Stimulated activated CD8-positive, alpha-beta memory T cell treated with anti-CD3 and anti-CD28 coated beads, Interleukin-12 subunit alpha, Interleukin-12 subunit beta, amount 100 ng/mL, for 24 hours (primary cell): Measurements from ENCODE around the gene DLEU7.

Source experiments
- DNase-seq: peaks from one replicate; pipeline ENCODE4 v3.0.0-alpha.2; 2020; ENCODE audit errors: extremely low read depth

Gene DLEU7

DNA sequence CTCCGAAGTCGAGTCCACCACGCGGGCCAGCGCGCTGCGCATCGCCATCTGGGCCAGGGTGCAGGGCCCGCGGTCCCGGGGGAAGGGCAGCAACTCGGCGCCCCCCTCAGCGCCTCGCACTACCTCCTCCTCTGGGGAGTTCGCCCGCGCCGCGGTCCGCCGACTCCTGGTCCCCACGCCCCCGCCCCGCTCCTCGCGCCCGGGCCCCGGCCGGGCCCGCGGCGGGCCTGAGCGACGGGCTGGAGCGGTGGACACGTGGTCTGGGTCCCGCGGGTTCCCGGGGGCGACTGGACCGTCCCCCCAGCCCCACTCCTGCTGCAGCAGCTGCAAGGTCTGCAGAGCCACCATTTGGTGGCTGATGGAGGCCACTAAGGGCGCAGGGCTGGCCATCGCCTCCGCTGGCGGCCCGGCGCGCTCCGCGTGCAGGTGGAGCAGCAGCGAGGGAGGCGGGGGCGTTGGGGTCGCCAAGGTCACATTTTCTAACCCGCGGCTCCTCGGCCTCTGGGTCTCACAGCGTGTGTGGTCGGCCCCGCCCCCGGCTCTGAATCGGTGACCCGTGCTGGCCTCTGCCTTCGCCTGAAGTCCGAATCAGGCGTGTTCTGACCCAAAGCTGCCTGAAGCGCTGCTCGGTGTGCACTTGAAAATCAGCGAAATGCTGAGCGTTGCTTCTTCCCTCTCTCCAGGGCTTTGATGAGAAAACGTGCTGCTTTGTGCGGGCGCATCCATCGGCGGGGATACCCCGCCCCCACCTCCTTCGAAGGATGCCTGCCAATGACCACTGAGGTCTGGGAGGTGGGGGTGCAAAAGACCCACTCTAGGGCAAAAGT, at the start of gene DLEU7:
TSS of gene DLEU7 (minus strand) at position 436 of the 827 bp plus-strand sequence. CDS start at position 390, 46 bp downstream.
- no peak for DNase-seq

DNA sequence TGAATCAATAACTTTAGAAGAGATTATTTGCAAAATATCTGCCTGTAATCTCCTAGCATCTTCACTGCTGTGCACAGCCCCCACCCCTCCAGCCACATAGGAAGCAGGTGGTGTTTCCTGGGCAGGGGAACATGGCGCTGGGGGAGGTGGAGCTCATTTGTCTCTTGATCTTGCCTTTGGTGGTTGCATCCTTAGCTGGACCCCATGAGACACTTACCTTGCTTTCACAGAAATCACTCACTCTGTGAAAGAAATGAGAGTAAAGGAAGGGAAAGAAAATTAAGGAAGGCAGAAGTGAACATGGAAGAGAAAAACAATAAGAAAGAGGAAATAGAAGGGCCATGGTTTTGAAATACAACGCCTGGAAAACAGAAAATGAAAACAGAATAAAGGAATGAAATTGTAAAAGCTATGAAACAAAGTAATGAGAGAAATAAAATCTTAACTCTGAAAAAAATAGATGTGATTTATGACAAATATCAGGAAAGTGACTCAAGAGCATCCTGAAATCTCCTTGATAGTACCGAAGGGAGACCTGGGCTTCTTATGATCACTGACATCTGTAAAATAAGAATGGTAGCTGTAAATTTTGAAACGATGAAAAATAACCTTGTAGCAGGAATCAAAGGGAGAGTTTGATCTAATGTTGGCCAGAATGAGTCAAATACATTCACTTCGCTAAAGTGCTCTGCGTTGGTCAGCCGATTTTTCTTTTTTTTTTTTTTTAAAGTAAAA, 48.9 kb upstream of the DLEU7 start:
- DNase-seq = no peak

DNA sequence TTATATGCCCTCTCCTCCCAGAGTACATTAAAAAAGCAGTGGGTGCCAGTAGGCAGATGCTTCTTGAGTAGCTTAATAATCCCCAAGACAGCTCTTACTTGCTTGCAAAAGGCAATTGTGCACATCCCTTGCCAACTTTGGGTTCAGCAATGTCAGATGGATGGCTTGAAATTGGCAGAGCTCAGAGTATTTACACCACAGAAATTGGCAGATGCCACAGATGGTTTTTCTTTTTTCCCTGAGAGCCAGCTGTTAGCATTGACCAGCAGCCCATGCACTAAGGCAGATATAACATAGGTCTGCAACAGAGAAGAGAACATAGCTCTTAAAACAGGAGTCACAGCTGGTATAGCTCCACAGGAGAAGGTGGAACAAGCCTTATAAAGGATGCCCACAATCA, 47.7 kb upstream of the DLEU7 start:
- no peak for DNase-seq

DNA sequence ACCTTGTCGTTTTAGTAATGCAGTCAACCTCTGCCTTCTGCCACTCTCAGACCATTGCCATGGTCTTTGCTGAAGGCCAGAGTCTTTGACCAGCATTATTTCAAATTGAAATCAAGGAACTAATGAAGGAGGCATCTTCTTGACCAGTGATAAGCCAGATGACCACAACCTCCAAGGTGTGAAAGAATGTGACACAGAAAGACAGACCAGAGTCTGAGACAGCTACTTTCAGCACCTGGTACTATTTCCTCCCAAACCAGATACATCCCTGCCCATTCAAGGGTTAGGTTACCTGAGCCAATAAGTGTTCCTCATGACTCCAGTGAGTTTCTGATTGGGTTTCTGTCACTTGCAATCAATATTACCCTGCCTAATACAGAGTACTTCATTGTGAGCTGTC, 45.8 kb upstream of the DLEU7 start:
- DNase-seq = no peak

GRCh38 chr13:50888362-50888761, 44.9 kb upstream of the DLEU7 start:
- no peak for DNase-seq

GRCh38 chr13:50887151-50887550, 43.7 kb upstream of the DLEU7 start:
- DNase-seq = no peak

- no peak for DNase-seq
Measured at GRCh38 chr13:50884265-50884664, 40.8 kb upstream of the DLEU7 start.

- no peak for DNase-seq
Measured at GRCh38 chr13:50883728-50884127, 40.2 kb upstream of the DLEU7 start.

DNA sequence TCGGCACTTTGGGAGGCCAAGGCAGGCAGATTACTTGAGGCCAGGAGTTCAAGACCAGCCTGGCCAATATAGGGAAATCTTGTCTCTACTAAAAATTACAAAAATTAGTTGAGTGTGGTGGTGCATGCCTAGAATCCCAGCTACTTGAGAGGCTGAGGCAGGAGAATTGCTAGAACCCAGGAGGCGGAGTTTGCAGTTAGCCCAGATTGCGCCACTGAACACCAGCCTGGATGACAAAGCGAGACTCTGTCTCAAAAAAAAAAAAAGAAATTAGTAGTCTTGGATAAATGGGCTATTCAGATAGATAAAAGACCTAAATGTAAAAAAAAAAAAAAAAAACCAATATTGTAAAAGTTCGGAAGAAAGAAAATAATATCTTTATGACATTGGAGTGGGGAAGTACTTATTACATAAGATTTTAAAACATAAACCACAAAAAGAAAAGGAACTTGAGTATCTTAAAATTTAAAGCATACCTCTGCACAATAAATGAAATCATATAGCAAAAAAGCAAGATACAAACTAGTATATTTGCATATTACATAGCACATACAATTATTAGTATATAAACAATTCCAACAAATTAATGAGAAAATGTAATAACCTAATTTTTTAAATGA, 39.4 kb upstream of the DLEU7 start:
- DNase-seq = no peak

DNA sequence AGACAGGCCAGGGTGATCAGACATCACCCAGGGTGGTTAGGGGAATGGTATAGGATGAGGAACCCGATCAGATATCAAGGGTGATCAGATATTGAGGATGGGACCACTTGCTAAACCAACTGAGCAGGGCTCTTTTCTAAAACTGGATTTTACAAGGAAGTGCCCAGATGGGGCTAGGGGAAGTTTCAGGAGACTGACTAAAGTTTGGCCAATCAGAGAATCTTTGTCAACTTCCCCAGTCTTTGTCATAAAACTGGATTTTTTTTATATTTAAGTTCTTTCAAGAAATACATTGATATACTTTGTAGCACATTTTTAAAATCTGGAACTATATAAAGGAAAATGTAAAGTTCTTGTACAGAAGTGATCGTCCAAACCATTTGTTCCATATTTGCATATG, 30.5 kb upstream of the DLEU7 start:
- DNase-seq = no peak

DNA sequence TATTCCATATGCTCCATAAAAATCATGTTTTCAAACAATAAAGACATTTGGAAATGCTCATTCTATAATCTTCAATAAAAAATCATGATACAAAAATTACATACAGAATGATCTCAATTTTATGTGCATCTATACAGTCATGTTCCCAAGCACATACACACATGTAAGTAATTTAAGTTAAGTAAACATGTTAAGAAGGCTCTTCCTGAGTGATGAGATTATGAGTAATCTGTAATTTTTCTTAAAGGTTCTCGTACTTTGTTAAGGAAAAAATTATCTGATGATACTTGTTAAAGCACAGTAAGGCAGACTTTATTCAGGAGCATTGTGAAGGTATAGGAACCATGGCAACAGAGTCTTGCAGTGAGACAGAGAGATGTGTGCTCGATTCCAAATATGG, 30.0 kb upstream of the DLEU7 start:
- no peak for DNase-seq

- no peak for DNase-seq
Measured at GRCh38 chr13:50871405-50871804, 27.9 kb upstream of the DLEU7 start.

DNA sequence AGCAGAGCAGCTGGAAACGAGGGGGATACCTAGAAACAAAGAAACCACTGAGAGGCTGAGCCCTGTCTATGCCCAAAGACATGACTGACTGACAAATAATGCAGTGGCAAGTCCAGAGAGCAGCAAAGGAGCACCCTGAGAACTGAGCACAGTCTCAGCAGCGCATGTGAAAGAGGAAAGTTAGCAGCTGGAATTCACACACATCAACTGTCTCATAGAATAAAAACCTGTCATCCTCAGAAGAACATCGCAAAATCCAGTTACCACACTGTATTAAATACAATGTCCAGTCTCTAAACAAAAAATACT, 24.1 kb upstream of the DLEU7 start:
- no peak for DNase-seq

DNA sequence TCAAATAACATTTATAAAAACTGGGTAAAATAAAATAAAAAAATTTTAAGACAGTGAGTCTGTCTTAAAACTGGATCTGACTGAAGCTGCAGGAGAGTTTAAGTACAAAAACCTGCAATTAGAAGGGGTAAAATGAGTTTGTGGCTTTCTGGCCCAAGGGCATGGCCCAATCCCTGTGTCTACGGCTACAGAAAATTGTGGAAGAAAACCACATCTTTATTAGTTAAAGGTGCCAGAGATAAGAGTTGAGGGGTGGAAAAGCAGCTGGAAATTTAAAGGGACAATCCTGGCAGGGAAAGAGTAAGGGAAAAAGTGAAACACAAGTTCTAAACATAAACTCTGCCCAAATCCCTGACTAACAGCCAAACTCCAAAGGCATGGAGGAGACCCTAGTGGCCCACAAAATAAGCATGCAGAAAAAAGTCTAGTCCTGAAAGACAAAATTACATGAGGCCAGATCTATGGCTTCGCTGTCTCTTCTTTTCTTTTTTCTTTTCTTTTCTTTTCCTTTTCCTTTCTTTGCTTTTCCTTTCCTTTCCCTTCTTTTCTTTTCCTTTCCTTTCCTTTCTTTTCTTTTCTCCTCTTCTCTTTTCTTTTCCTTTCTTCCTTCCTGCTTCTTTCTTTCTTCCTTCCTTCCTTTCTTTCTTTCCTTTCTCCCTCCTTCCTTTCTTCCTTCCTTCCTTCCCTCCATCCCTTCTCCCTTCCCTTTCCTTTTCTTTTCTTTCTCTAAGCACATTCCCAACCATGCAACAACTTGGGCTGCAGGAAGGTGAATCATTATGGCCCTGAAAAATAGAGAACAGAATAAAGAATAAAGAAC, 23.5 kb upstream of the DLEU7 start:
- no peak for DNase-seq

GRCh38 chr13:50864492-50864891, 21.0 kb upstream of the DLEU7 start:
- no peak for DNase-seq

DNA sequence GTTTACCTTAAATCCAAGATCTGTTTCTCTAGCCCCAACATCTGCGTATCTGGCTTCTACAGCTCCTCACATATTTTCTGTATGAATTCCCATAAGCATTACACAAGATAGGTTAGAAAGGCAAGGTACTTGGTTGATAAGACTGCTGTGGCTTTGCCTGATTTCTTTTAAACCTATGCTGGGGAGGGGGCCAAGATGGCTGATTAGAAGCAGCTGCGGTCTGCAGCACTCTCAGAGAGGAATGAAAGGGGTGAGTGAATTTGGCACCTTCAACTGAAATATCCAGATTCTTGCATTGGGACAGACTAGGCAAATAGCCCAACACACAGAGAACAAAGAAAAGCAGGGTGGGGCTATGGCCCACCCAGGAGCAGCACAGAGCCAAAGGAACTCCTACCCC, 12.2 kb upstream of the DLEU7 start:
- DNase-seq = no peak

DNA sequence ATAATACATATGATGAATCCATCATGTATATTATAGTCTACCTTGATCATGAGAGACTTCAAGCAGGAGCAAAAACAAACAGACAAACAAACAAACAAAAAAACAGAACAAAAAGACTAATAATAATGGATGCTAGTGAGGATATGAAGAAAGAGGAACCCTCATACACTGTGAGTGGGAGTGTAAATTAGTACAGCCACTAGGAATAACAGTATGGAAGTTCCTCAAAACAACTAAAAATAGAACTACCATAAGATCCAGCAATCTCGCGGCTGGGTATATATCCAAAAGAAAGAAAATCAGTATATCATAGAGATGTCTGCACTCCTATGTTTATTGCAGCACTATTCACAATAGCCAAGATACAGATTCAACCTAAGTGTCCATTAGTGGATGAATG, 7.0 kb upstream of the DLEU7 start:
- no peak for DNase-seq

DNA sequence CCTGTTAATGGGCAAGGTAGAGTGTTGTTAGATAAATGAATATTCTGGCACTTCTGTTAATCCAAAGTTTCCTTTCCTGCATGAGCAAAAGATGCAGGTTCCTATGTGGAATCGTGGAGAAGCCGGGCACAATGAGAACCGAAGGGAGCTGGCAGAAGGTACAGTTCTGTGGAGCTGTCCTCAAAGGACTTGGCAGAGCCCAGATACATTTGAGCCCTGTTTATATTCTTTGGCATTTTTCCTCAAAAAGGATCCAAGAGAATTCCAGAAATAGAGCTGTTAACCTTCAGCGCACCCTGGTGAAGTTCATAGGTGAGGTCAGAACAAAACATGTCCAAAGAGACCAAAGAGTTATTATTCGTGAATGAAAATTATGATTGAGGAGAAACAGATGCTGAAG, 4.0 kb upstream of the DLEU7 start:
- no peak for DNase-seq

DNA sequence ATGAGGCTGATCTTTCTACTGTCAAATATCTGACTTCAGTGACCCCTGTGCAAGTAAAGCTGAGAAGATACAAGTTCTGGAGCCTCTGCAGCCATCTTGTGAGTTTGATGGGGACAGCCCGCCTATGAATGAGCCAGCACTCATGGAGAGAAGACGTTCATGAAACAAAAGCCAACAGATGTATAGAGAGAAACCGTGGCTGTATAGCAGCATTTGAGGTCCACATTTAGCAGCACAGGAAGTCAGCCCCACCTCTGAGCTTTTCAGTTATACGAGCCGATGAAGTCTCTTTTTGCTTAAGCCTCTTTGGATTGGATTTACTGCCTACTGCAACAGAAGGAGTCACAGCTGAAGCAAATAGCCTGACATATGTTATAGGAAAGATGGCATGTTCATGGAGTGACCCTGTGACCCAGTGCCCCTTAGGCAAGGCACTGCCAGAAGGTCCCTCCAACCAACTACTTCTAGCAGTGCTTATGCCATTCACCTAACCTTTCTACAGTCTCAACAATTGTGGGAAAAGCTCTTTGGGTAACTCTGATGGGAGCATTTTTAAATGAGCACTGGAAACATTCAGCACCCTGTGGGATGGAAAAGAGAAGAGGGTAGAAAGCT, 3.5 kb upstream of the DLEU7 start:
- no peak for DNase-seq

GRCh38 chr13:50845211-50845610, 1.7 kb upstream of the DLEU7 start:
- no peak for DNase-seq

- no peak for DNase-seq
Measured at GRCh38 chr13:50844084-50844875, 788 bp upstream of the DLEU7 start.
